Measurements from ENCODE around the gene TBL3.

- no peak for TF ChIP-seq CTCF (IDR thresholded peaks at IDR 0.05; ENCODE audit: low read length)
- no peak for TF ChIP-seq EZH2phosphoT487 (IDR thresholded peaks at IDR 0.05; ENCODE audit: low read length)
- no peak for TF ChIP-seq EZH2 (optimal IDR thresholded peaks at IDR 0.05; ENCODE audit: low read depth, low read length)
These were observed 53.4 kb downstream of the TBL3 start for GRCh38 chr16:2025251-2025650.

All from MM.1S (cell line).